Mammary epithelial cell (primary cell): Measurements from ENCODE around the gene SVEP1.
"Not testable (repeated sequence)": the region's sequence is repeated elsewhere in the genome, so short reads cannot be mapped to it uniquely, and the experiment has no call there.

ENCODE experiments used
- EZH2 ChIP-seq: IDR thresholded peaks from 2 replicates; pipeline ENCODE4 v1.6.1; 2012; ENCODE audit warnings: low read length, inconsistent platforms, borderline replicate concordance
- TF ChIP-seq, protein P1 (sequence below), 2 donors: IDR thresholded peaks in 1 of 2; conservative IDR thresholded peaks in 1 of 2; 2 replicates each; pipeline ENCODE4 v1.5.1; 2011 to 2012; ENCODE audit warnings: inconsistent platforms in 2 of 2, low read length in 2 of 2, mild to moderate bottlenecking in 2 of 2, control low read depth in 1 of 2, low read depth in 1 of 2; ENCODE audit not compliant: insufficient read depth in 1 of 2; ENCODE audit errors: extremely low read depth in 1 of 2

DNA sequence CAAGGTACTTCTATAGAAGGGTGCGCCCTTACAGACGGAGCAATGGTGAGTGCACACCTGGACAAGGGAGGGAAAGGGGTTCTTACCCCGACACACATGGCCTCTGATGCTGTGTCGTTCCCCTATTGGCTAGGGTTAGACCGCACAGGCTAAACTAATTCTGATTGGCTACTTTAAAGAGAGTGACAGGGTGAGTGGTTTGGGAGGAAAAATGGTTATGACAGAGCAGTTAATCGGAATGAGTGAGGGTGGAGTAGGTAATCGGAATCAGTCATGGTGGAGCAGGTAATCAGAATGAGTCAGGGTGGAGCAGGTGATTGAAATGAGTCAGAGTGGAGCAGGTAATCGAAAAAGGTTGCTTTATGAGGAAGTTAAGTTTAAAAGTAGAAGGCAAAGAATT, 35.0 kb upstream of the SVEP1 start:
- TF ChIP-seq, protein P1, sequence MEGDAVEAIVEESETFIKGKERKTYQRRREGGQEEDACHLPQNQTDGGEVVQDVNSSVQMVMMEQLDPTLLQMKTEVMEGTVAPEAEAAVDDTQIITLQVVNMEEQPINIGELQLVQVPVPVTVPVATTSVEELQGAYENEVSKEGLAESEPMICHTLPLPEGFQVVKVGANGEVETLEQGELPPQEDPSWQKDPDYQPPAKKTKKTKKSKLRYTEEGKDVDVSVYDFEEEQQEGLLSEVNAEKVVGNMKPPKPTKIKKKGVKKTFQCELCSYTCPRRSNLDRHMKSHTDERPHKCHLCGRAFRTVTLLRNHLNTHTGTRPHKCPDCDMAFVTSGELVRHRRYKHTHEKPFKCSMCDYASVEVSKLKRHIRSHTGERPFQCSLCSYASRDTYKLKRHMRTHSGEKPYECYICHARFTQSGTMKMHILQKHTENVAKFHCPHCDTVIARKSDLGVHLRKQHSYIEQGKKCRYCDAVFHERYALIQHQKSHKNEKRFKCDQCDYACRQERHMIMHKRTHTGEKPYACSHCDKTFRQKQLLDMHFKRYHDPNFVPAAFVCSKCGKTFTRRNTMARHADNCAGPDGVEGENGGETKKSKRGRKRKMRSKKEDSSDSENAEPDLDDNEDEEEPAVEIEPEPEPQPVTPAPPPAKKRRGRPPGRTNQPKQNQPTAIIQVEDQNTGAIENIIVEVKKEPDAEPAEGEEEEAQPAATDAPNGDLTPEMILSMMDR (conservative IDR thresholded peaks at IDR 0.05 in 1 of 2, IDR thresholded peaks at IDR 0.05 in 1 of 2; ENCODE audit: extremely low read depth in 1 of 2, insufficient read depth in 1 of 2, low read depth in 1 of 2, low read length in 2 of 2): not testable (repeated sequence)
- not testable (repeated sequence) for TF ChIP-seq EZH2
